Left cardiac atrium (tissue), 4 donors: ENCODE measurements around the gene CLEC4A. TPM values are rescaled to one million over a fixed set of nuclear protein-coding genes. Genes with fewer than 3 reads are reported as not detected.
A peak's percentile ranks its signal among the peaks of the same experiment; 100 is the strongest.
"Not testable (repeated sequence)": the region's sequence is repeated elsewhere in the genome, so short reads cannot be mapped to it uniquely, and the experiment has no call there.

Experiments
- ATAC-seq, 2 donors: fragments of 200-7000 bp; cut with Tn5 transposase; one replicate each; pipeline ENCODE4 v1.9.1; 2020; ENCODE audit warnings: mild to moderate bottlenecking in 2 of 2, moderate library complexity in 2 of 2
- DNase-seq: peaks from one replicate; pipeline ENCODE4 v3.0.0-alpha.2; 2020
- intact Hi-C, 2 donors: fragments of 100-400 bp; cut with DNase I; formaldehyde crosslinking; loops; one replicate each; pipeline versions ENCODE4 v1.14.1 to v1.15.1; 2022 to 2023
- long read RNA-seq: library from polyadenylated mRNA; unstranded; transcript quantifications from one replicate; pipeline ENCODE4 v2.0.0, GENCODE V29; 2021
- total RNA-seq, 2 donors: library from RNA; stranded (reverse); fragmentation: NEBNext Ultra II Directional; extraction: Animal tissue kit (Norgen Biotek cat#: 25700); gene quantifications; one replicate each; pipeline ENCODE4 v1.2.1, GENCODE V29; 2021
- donor health status: DM: no; HTN: yes; CAD: no.
- donor health status: DM: no; HTN: yes; CAD: no; lungs with severe emphysema.
- donor health status: DM: yes; HTN: yes; CAD: no.
- donor health status: Dilated cardiomyopathy.

CLEC4A gene
- 1 to 10 TPM; 1.0 to 1.7 TPM for total RNA-seq
- long read RNA-seq: 0 reads

DNA sequence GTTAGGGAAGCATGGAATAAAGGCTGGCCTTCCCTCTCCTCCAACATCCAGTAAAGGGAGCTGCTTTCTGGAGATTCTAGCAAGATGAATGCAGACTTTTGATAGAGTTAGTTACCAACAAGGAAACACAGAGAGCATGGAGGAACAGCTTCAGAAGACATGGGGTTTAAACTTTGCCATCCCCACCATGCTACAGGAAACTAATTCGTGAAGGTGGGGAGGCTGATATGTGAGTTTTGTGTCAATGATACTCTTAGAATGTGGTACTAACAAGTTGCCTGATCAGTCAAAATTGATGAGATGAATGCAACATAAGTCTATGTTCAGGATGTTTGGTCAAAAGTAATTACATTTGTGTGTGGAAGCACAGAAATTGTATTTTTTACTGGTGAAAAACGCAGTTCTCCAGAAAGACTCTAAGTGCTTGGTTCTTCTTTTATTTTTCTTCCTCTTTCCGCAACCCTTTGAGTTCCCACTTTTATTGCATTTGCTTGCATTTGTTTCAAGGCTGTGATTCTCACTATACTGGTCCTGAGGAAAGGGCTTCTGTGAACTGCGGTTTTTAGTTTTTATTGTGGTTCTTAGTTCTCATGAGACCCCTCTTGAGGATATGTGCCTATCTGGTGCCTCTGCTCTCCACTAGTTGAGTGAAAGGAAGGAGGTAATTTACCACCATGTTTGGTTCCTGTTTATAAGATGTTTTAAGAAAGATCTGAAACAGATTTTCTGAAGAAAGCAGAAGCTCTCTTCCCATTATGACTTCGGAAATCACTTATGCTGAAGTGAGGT, at the start of gene CLEC4A:
Gene CLEC4A, plus strand, starts transcription at position 494 of the 789 bp plus-strand sequence. Its CDS starts 262 bp downstream, at position 756.
- no peak for DNase-seq
- intact Hi-C loops: no loop called here
- peak in 1 of 2 donors; percentile 19 for ATAC-seq

- ATAC-seq: no peak
- intact Hi-C loops: loop anchor here in 1 of 2 donors (5.0 kb wide), 1 partner anchor 39 kb away; no protein-coding TSS in a partner anchor
- DNase-seq: no peak
These were observed 47.5 kb upstream of the CLEC4A start for GRCh38 chr12:8075935-8076334.

- DNase-seq (no peak), ATAC-seq (no peak)
- intact Hi-C loops: loop anchor here in 1 of 2 donors (5.0 kb wide), 1 partner anchor 39 kb away; no protein-coding TSS in a partner anchor
These were observed 47.1 kb upstream of the CLEC4A start for GRCh38 chr12:8076366-8076765.

- DNase-seq (no peak), ATAC-seq (no peak)
- intact Hi-C loops: loop anchor here in 1 of 2 donors (5.0 kb wide), 1 partner anchor 40 kb away; no protein-coding TSS in a partner anchor
These were observed 46.2 kb upstream of the CLEC4A start for GRCh38 chr12:8077207-8077606.

DNA sequence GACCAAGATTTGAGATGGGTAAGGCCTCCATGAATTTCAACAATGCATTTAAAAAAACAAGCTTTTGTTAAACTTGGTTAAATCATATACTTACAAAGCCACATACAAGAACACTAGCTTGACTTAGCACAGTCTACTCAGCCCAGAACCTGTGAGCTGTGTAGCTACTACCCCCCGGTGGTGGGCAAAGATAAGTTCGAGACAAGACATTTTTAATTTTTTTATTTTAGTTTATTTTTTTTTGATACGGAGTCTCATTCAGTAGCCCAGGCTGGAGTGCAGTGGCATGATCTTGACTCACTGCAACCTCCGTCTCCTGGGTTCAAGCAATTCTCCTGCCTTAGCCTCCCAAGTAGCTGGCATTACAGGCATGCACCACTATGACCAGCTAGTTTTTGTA, 45.0 kb upstream of the CLEC4A start:
- ATAC-seq: no peak
- intact Hi-C loops: loop anchor here in 1 of 2 donors (5.0 kb wide), 1 partner anchor 41 kb away; no protein-coding TSS in a partner anchor
- DNase-seq: no peak

DNA sequence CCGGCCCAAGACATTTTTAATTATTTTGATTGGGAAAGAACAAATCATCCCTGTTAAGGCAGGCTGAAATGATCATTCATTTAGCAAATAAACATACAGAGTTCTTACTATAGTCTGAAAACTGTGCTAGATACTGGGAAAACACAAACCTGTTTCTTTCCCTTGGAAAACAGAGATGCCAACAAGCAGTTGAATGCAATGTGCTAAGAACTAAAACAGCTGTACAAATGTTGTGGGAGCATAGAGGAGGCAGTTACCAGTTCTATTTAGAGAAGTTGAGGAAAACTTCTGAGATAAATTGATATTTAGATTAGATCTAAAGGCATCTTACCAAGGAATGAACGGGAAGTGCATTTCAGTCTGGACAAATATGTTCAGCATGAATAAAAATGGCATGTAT, 44.5 kb upstream of the CLEC4A start:
- intact Hi-C loops: loop anchor here in 1 of 2 donors (5.0 kb wide), 1 partner anchor 42 kb away; no protein-coding TSS in a partner anchor
- ATAC-seq (no peak), DNase-seq (no peak)

- DNase-seq: no peak
- intact Hi-C loops: no loop called here
- ATAC-seq: no peak
These were observed 43.3 kb upstream of the CLEC4A start for GRCh38 chr12:8080120-8080519.

DNA sequence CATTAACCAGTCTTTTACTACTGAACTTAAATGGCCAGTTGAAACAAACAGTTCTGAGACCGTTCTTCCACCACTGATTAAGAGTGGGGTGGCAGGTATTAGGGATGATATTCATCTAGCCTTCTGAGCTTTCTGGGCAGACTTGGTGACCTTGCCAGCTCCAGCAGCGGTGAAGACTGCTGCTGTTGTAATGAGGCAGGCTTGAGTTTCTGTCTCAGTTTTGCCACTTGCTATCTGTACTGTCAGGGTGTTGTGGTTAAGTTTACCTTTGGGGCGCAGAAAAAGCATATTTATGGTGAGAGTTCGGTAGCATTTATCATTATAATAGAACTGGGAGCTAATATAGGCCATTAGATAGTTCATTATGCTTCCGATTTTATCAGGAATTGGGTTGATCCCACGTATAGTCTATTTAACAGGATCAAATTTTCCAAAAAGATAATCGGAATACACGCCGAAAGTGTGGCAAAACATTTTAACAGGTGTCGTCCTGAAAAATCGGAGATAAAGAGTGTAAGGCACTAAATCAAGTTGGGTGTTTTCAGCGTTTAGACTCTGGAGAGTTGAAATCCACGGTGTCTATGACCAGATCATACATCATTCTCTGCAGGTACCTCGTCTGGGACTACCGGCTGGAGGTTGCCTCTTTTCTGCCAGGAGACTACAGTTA, 42.0 kb upstream of the CLEC4A start:
- intact Hi-C loops: no loop called here
- DNase-seq: no peak
- peak in 1 of 2 donors; percentile 48 for ATAC-seq

DNA sequence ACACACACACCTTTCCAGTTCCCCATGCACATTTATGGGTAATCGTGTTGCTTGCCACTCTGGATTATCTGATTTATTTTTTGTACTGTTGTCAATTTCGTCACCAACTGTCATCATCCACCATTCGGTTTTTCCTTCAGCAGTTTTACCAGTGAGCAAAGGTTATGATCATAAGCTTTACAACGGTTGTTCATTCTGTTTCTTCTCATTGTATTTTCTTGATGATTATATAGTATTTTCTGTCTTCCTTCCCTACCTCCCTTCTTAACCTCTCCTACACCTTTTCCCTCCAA, 40.7 kb upstream of the CLEC4A start:
- DNase-seq: no peak

DNA sequence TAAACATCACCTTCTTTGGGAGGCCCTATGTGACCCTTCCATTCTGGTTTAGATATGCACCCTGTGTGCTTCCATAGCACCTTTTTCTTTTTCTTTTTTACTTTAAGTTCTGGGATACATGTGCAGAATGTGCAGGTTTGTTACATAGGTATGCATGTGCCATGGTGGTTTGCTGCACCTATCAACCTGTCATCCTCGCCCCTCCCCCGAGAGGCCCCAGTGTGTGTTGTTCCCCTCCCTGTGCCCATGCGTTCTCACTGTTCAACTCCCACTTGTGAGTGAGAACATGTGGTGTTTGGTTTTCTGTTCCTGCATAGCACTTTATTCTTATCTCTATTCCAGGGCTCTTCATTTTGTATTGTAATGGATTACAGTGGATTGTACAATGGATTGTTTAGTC, 39.1 kb upstream of the CLEC4A start:
- intact Hi-C loops: not testable (repeated sequence)

More for the DNA sequence above, 40.7 kb upstream of the CLEC4A start:
- intact Hi-C loops: no loop called here
- no peak for ATAC-seq

DNA sequence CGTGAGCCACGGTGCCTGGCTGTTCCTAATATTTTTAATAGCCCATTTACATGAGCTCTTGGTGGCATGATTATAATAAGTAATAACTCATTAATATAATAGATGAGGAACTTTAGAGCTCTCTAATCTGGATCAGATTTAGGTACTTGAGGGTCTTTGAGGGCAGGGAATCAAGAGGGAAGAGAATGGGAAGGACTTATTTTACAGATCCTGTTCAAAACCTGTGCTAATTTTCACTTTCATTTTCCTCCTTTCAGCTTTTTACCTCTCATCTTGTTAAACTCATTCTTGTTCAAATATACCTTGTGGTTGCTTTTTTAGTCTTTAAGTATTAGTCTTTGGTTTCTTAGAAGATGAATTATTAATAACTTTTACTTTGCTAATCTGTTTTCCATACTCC, 35.8 kb upstream of the CLEC4A start:
- no peak for DNase-seq
- intact Hi-C loops: no loop called here
- no peak for ATAC-seq

More for the DNA sequence above, 39.1 kb upstream of the CLEC4A start:
- not testable (repeated sequence) for DNase-seq, ATAC-seq

DNA sequence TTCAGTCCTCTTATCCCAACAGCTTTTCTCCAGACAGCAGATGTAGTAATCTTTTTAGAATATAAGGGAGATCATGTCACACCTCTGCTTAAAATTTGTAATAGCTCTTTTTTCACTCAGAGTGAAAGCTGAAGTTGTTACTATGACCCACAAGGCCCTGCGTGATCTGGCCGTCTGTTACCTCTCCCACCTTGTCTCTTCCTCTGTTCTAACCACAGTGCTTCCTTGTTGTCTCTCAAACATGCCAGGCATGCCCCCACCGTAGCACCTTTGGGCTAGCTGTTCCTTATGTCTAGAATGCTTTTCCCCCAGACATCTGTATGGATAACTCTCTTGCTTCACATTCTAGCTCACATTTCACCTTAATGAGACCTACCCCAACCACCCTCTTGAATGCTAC, 34.8 kb upstream of the CLEC4A start:
- DNase-seq: no peak
- intact Hi-C loops: no loop called here
- no peak for ATAC-seq

- ATAC-seq, DNase-seq, intact Hi-C loops: not testable (repeated sequence)
These were observed 34.1 kb upstream of the CLEC4A start for GRCh38 chr12:8089277-8089676.

DNA sequence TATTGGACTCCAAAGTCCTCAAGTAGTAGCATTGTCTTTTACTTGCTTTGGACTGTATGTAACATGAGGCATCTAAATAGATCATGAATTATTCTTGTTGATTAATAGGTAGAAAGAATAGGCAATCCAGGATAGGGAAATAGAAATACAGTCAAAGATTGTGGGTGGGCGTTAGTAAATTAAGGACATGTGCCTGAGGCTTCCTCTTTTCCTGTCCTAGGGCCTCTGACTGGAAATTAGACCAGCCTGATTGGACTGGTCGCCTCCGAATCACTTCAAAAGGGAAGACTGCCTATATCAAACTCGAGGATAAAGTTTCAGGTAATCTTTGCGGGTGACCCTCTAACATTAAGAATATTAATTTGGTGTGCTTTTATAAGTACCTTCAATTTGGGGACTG, 33.7 kb upstream of the CLEC4A start:
- intact Hi-C loops: no loop called here
- no peak for DNase-seq

GRCh38 chr12:8093291-8093690, 30.1 kb upstream of the CLEC4A start:
- ATAC-seq: no peak
- intact Hi-C loops: no loop called here
- no peak for DNase-seq

More for the DNA sequence above, 33.7 kb upstream of the CLEC4A start:
- ATAC-seq: no peak

DNA sequence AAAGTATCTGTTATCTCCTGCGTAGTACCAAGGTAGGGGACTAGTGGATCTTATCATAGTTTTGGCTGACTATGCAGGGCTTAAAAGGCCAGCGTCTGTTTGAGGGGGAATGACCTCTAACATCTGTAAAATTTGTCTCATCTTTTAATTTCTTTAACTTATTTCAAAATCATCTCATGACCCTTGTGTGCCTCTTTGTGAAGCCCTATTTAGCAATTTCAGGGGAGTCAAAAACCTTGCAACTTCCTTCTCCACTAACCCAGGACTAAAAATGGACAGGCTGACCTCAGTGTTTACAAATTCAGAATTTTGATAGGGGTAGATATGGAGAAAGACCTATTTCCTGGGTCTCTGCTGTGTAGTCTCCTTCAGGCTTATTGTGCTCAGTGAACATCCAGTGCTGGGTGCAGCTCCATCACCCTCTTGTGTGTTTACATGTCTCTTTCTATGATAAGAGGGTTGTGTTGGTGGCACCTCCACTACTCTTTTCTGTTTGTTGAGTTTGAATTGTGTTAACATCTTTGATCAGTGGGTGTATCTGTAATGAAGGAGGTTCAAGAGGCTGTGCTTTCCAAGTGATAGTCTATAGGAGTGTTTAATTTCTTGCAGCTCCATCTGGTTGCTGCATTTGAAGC, 27.0 kb upstream of the CLEC4A start:
- no peak for DNase-seq
- intact Hi-C loops: no loop called here
- ATAC-seq: no peak

DNA sequence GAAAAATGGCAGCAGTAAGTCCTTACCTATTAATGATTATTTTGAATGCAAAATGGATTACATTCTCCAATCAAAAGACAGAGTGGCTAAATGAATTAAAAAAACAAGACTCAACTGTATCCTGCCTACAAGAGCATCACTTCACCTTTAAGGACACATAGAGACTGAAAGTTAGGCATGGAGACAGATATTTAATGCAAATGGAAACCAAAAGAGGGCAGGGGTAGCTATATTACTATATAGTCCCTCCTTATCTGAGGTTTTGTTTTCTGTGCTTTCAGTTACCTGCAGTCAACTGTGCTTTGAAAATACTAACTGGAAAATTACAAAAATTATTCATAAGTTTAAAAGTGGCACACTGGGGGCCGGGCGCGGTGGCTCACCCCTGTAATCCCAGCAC, 24.2 kb upstream of the CLEC4A start:
- no peak for DNase-seq
- intact Hi-C loops: no loop called here
- ATAC-seq: no peak

DNA sequence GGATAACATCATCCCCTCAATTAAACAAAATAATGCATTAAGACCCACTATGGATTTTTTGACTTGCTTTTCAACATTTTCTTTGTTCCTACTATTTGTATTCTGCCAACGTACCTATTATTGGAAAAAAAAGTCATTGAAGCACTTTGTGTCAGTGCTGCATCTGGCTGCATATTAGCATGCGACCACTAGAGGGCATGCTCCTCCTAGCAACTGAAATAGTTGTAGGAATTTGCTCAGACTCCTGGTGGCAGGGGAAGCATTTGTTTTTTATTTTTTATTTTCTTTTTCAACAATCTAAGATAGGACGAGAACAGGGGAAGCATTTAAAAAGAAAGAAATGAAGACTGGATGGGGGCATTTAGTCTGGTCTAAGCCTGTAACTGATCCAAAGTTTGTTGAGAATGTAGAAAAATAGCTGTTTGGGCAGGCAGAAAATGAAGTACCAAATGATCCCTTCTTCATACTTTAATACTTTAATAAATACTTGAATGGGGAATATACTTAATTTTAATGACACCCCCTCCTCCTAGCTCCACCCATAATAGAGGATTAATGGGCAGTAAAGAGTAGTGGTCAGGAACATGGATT, 14.5 kb upstream of the CLEC4A start:
- peak; percentile 77 for DNase-seq
- peak; percentile 68 to 71 for ATAC-seq
- intact Hi-C loops: loop anchor here (2.0 to 10.0 kb wide), 2 partner anchors 124 to 126 kb away; no protein-coding TSS in a partner anchor

DNA sequence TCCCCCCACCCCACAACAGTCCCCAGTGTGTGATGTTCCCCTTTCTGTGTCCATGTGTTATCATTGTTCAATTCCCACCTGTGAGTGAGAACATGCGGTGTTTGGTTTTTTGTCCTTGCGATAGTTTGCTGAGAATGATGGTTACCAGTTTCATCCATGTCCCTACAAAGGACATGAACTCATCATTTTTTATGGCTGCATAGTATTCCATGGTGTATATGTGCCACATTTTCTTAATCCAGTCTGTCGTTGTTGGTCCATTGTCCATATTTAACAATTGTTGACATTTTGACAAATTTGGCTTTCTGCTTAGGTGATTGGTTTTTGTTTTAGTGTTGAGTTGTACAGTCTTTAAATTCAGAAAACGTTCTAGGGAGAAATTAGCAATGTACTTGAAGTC, 10.3 kb upstream of the CLEC4A start:
- intact Hi-C loops, ATAC-seq, DNase-seq: not testable (repeated sequence)
